GM13977 (cell line): ENCODE measurements around the gene CNTN5.

Source experiments
- DNase-seq: peaks from one replicate; pipeline ENCODE4 v3.0.0; 2012; ENCODE audit warnings: low spot score
- CTCF ChIP-seq: IDR thresholded peaks from 2 replicates; pipeline ENCODE4 v1.5.1; 2012; ENCODE audit warnings: mild to moderate bottlenecking, control low read depth; ENCODE audit not compliant: insufficient read depth; ENCODE audit errors: extremely low read depth, missing control alignments
- in situ Hi-C: fragments of 300-500 bp; cut with MboI; formaldehyde crosslinking; loops from one replicate; pipeline ENCODE4 v1.12.0; 2022; ENCODE audit warnings: low sequenced_read_pairs, low pct_unique_long_range_greater_than_20kb, mixed read lengths, inconsistent platforms; ENCODE audit not compliant: unreplicated experiment

Gene CNTN5

GRCh38 chr11:99244613-99245012, 223.9 kb downstream of the CNTN5 start:
- no peak for TF ChIP-seq CTCF
- DNase-seq = no peak
- in situ Hi-C loops = no loop called here

GRCh38 chr11:99246199-99246598, 225.4 kb downstream of the CNTN5 start:
- in situ Hi-C loops = no loop called here
- TF ChIP-seq CTCF = no peak
- no peak for DNase-seq

- in situ Hi-C loops = no loop called here
- no peak for DNase-seq
- TF ChIP-seq CTCF = no peak
Measured at GRCh38 chr11:99256614-99257013, 235.9 kb downstream of the CNTN5 start.

- no peak for DNase-seq
- in situ Hi-C loops = no loop called here
- no peak for TF ChIP-seq CTCF
Measured at GRCh38 chr11:99257131-99257530, 236.4 kb downstream of the CNTN5 start.

- no peak for DNase-seq
- in situ Hi-C loops = no loop called here
- no peak for TF ChIP-seq CTCF
Measured at GRCh38 chr11:99260696-99261095, 239.9 kb downstream of the CNTN5 start.

GRCh38 chr11:99268886-99269285, 248.1 kb downstream of the CNTN5 start:
- in situ Hi-C loops = no loop called here
- DNase-seq = no peak
- TF ChIP-seq CTCF = no peak

- DNase-seq = no peak
- TF ChIP-seq CTCF = no peak
- in situ Hi-C loops = no loop called here
Measured at GRCh38 chr11:99271527-99271926, 250.8 kb downstream of the CNTN5 start.
